Keratinocyte (primary cell): ENCODE results near the gene BBS9. TPM values are rescaled to one million over a fixed set of nuclear protein-coding genes. Genes with fewer than 3 reads are reported as not detected.

Experiments
- DNase-seq: peaks from one replicate; pipeline ENCODE4 v3.0.0-alpha.2; 2011; ENCODE audit warnings: low read depth, missing footprints, low spot score
- FAIRE-seq: peaks from 2 replicates; lab custom pipeline; 2011; peaks lifted over from hg19 to GRCh38; lab: Jason Lieb, UNC
- H2AFZ ChIP-seq: 2 replicates; pipeline ENCODE4 v1.6.0; 2012; ENCODE audit warnings: low read length, control low read depth, inconsistent platforms; ENCODE audit not compliant: control insufficient read depth
- H3K27ac ChIP-seq: 2 replicates; pipeline ENCODE4 v1.5.1; 2011; ENCODE audit warnings: low read length; ENCODE audit not compliant: control insufficient read depth, insufficient read depth
- H3K27me3 ChIP-seq: 3 replicates; pipeline ENCODE4 v1.6.0; 2011; ENCODE audit warnings: low read length; ENCODE audit not compliant: control insufficient read depth, insufficient read depth; ENCODE audit errors: extremely low read depth
- H3K36me3 ChIP-seq, 2 experiments: 2 replicates in 1 of 2; 3 replicates in 1 of 2; pipeline ENCODE4 v1.5.1; 2011; ENCODE audit warnings: low read length in 2 of 2, mild to moderate bottlenecking in 1 of 2; ENCODE audit not compliant: control insufficient read depth in 2 of 2, insufficient read depth in 2 of 2; ENCODE audit errors: extremely low read depth in 1 of 2
- H3K4me1 ChIP-seq: 3 replicates; pipeline ENCODE4 v1.5.1; 2011; ENCODE audit warnings: low read length; ENCODE audit not compliant: control insufficient read depth, insufficient read depth; ENCODE audit errors: extremely low read depth
- H3K4me2 ChIP-seq: 3 replicates; pipeline ENCODE4 v1.6.0; 2011; ENCODE audit warnings: low read depth, low read length; ENCODE audit not compliant: control insufficient read depth, insufficient read depth; ENCODE audit errors: extremely low read depth
- H3K4me3 ChIP-seq, 3 experiments: fragments of 200-600 bp in 1 of 3; sonication (generic) in 1 of 3; 2 replicates in 2 of 3; 3 replicates in 1 of 3; pipeline ENCODE4 v1.5.1; 2011 to 2016; ENCODE audit warnings: low read length in 3 of 3, mild to moderate bottlenecking in 3 of 3, control low read depth in 2 of 3, inconsistent platforms in 1 of 3, low read depth in 1 of 3, mixed read lengths in 1 of 3, mixed run types in 1 of 3, moderate library complexity in 1 of 3; ENCODE audit not compliant: control insufficient read depth in 2 of 3, insufficient read depth in 2 of 3; ENCODE audit errors: extremely low read depth in 1 of 3
- H3K79me2 ChIP-seq: 2 replicates; pipeline ENCODE4 v1.6.0; 2012; ENCODE audit warnings: low read length; ENCODE audit not compliant: control insufficient read depth, insufficient read depth
- H3K9ac ChIP-seq: 3 replicates; pipeline ENCODE4 v1.6.0; 2011; ENCODE audit warnings: low read length; ENCODE audit not compliant: control insufficient read depth, insufficient read depth; ENCODE audit errors: extremely low read depth
- H3K9me1 ChIP-seq: 3 replicates; pipeline ENCODE4 v1.6.0; 2011; ENCODE audit warnings: low read length; ENCODE audit not compliant: control insufficient read depth, insufficient read depth; ENCODE audit errors: extremely low read depth
- H3K9me3 ChIP-seq: 2 replicates; pipeline ENCODE4 v1.5.1; 2012; ENCODE audit warnings: low read depth, low read length; ENCODE audit not compliant: control insufficient read depth
- H4K20me1 ChIP-seq: 3 replicates; pipeline ENCODE4 v1.6.0; 2011; ENCODE audit warnings: low read length; ENCODE audit not compliant: control insufficient read depth, insufficient read depth; ENCODE audit errors: extremely low read depth
- CTCF ChIP-seq, 3 experiments: IDR thresholded peaks in 1 of 3; conservative IDR thresholded peaks in 1 of 3; optimal IDR thresholded peaks in 1 of 3; 2 replicates in 2 of 3; 3 replicates in 1 of 3; pipeline versions ENCODE3 to v1.5.1; 2011; ENCODE audit warnings: low read length in 3 of 3, mild to moderate bottlenecking in 3 of 3, moderate library complexity in 2 of 3, control low read depth in 1 of 3, inconsistent platforms in 1 of 3; ENCODE audit not compliant: insufficient read depth in 2 of 3; ENCODE audit errors: extremely low read depth in 1 of 3
- EZH2 ChIP-seq: IDR thresholded peaks from one replicate; pipeline ENCODE4 v1.6.1; 2012; ENCODE audit warnings: inconsistent platforms, mild to moderate bottlenecking, low read length, moderate library complexity
- dilution Hi-C: fragments of 300-500 bp; cut with MboI; formaldehyde crosslinking; loops from one replicate; pipeline ENCODE4 v1.7.0; 2020; ENCODE audit warnings: low sequenced_read_pairs; ENCODE audit not compliant: extremely low pct_ligation_motif_present
- polyA plus RNA-seq, 5 experiments: library from polyadenylated mRNA; depleted of rRNA in 3 of 5; stranded (reverse) in 3 of 5; stranded (forward) in 1 of 5; unstranded in 1 of 5; fragments of >200 nt; gene quantifications; 1 replicate in 1 of 5; 2 replicates in 3 of 5; 3 replicates in 1 of 5; pipeline versions ENCODE4 v1.2.1 to v1.2.3, GENCODE V29; 2011 to 2012; ENCODE audit warnings: missing spikeins in 2 of 5, low read depth in 1 of 5, low replicate concordance in 1 of 5

Gene BBS9
- polyA plus RNA-seq, 1 donor (not counting 4 experiments of a cell fraction or from before 2014, with no cell fraction given): 7.6 TPM

GRCh38 chr7:33392148-33392547 lies 262.8 kb downstream of the BBS9 start:
- H3K27ac ChIP-seq: no peak overlapping the region

GRCh38 chr7:33393770-33394169 lies 264.4 kb downstream of the BBS9 start:
- Histone ChIP-seq H2AFZ (no peak overlapping the region), H3K9me1 (no peaks in the 10 kb centered on the region), H3K27me3 (no peaks in the 10 kb centered on the region), H3K79me2 (no peaks in the 10 kb centered on the region), H3K4me3 (no peak overlapping the region), H3K9ac (no peak overlapping the region), H3K27ac (no peak overlapping the region), H3K9me3 (no peaks in the 10 kb centered on the region), H4K20me1 (no peaks in the 10 kb centered on the region), H3K36me3 (no peaks in the 10 kb centered on the region), H3K4me2 (no peak overlapping the region), H3K4me1 (no peaks in the 10 kb centered on the region)
- dilution Hi-C loops: no loop called here
- no peak for DNase-seq
- FAIRE-seq: no peak
- TF ChIP-seq EZH2 (no peak), CTCF (optimal IDR thresholded peaks at IDR 0.05 in 1 of 3, IDR thresholded peaks at IDR 0.05 in 1 of 3, conservative IDR thresholded peaks at IDR 0.05 in 1 of 3; ENCODE audit: extremely low read depth in 1 of 3, insufficient read depth in 2 of 3, low read length in 3 of 3) (no peak)

More at GRCh38 chr7:33392148-33392547, 262.8 kb downstream of the BBS9 start:
- no peak overlapping the region for H3K4me2 ChIP-seq
- TF ChIP-seq EZH2: no peak
- TF ChIP-seq CTCF (optimal IDR thresholded peaks at IDR 0.05 in 1 of 3, IDR thresholded peaks at IDR 0.05 in 1 of 3, conservative IDR thresholded peaks at IDR 0.05 in 1 of 3; ENCODE audit: extremely low read depth in 1 of 3, insufficient read depth in 2 of 3, low read length in 3 of 3): no peak
- H3K79me2 ChIP-seq: no peaks in the 10 kb centered on the region
- H3K36me3 ChIP-seq: no peaks in the 10 kb centered on the region
- H3K4me3 ChIP-seq: no peak overlapping the region
- H3K9ac ChIP-seq: no peak overlapping the region
- no peaks in the 10 kb centered on the region for H3K9me1 ChIP-seq
- H3K27me3 ChIP-seq: no peaks in the 10 kb centered on the region
- DNase-seq: no peak
- FAIRE-seq: no peak
- dilution Hi-C loops: no loop called here
- H3K4me1 ChIP-seq: no peaks in the 10 kb centered on the region
- no peak overlapping the region for H2AFZ ChIP-seq
- H4K20me1 ChIP-seq: no peaks in the 10 kb centered on the region
- H3K9me3 ChIP-seq: no peaks in the 10 kb centered on the region
